NCI-H2029 (cell line): ENCODE measurements around the gene RASAL1.

Source experiments
- DNase-seq: peaks from one replicate; lab custom pipeline; 2025; lab: John Stamatoyannopoulos, UW

RASAL1 gene

GRCh38 chr12:113058553-113058952, 77.0 kb downstream of the RASAL1 start:
- DNase-seq, result no peak

GRCh38 chr12:113057565-113058485, 77.7 kb downstream of the RASAL1 start:
- DNase-seq, result no peak

GRCh38 chr12:113056631-113057488, 78.7 kb downstream of the RASAL1 start, which contains the start of gene DTX1:
Gene DTX1 (plus strand): TSS chr12:113056730. CDS start chr12:113058193, 1,463 bp downstream.
- no peak for DNase-seq

- DNase-seq, result no peak
These were observed 79.3 kb downstream of the RASAL1 start for GRCh38 chr12:113056381-113056630.

- DNase-seq, result no peak
These were observed 79.8 kb downstream of the RASAL1 start for GRCh38 chr12:113055594-113056380.

GRCh38 chr12:113054948-113055486, 80.5 kb downstream of the RASAL1 start:
- DNase-seq, result no peak

GRCh38 chr12:113052326-113052725, 83.2 kb downstream of the RASAL1 start:
- no peak for DNase-seq

- no peak for DNase-seq
These were observed 83.8 kb downstream of the RASAL1 start for GRCh38 chr12:113051759-113052158.

GRCh38 chr12:113050795-113051194, 84.8 kb downstream of the RASAL1 start:
- no peak for DNase-seq

GRCh38 chr12:113049976-113050742, 85.4 kb downstream of the RASAL1 start:
- no peak for DNase-seq
